Glomerular endothelial cell (primary cell): ENCODE data around the gene MACROD2. TPM values are rescaled to one million over a fixed set of nuclear protein-coding genes. Genes with fewer than 3 reads are reported as not detected.

Experiments used
- DNase-seq: peaks from one replicate; pipeline ENCODE4 v3.0.0-alpha.2; 2011; ENCODE audit warnings: low read depth, low spot score; ENCODE audit errors: extremely low read depth
- total RNA-seq: library from RNA; depleted of rRNA; stranded (reverse); fragments of >200 nt; gene quantifications from 2 replicates; pipeline ENCODE4 v1.2.3, GENCODE V29; 2015

Gene MACROD2
- total RNA-seq, 1 donor from 2014 or later: 0.76 TPM

DNA sequence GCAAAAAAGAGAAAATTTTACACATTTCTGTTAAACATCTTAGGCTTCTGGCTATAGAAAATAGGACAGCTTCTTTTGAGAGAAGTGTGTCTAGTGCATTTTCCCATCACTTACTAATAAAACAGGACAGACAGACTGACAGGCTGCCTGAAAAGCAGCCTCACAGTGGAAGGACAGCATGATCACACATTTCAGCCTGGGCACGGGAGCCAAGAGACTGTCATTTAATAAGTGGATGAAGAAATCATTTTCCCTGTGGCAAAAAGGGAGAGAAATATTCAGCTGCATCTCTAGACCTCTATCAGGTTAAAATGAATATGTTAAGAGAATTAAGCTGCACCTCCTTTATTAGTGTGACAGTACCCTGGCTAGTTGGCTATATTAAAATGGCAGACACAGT, 1617.5 kb downstream of the MACROD2 start:
- no peak for DNase-seq

DNA sequence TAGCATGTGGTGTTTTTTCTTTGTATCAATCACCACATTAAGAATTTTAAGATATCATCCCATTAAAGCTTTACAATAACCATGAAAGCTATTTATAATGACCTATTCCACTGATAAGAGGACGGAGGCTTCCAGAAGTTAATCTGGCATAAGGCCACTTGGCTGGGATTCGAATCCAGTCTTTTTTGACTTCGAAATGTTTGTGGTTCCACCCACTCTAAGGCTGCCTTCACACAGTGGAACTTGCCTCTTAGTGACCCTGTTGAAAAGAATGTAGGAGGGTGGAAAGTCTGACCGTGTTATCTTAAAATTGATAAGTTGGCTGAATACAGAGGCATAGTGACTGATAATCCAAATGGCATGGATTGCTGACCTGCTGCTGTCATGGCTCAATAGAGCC, 1618.2 kb downstream of the MACROD2 start:
- DNase-seq: no peak

DNA sequence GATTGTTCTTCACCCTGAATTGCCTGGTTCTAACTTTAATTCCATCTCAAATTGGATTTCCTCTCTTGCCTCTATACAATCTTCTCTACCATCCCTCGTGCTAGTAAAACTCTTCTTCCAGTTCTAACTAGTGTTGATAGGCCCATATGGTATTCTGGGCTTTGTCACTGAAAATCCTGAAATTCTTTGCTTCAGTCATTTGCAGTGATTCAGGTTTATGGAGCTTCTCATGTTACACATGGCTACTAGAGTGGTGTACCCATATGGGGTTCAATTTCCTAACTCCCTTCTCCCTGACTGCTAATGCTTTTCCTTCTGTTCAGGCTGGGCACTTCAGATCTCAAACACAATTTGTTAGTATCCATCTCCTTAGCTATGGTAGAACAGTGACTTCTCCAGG, 1621.3 kb downstream of the MACROD2 start:
- DNase-seq: no peak

DNA sequence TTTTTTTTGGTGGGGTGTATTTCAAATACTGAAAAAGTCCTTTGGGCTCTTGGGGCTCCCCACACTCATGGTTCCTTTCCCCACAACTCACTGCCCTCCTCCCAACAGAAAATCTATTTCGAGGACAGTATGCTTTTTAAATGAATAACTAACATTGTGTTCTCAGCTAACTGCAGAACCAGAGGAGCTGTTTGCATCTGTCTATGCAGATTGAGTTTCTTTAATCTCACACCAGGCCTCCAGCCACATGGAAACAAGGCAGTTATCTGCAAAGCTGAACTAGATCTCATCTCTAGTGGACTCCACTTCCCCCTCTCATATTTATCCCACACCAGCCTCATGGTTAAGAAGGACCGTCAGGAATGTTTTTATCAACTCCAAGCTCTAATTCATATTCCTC, 1622.8 kb downstream of the MACROD2 start:
- DNase-seq: no peak

DNA sequence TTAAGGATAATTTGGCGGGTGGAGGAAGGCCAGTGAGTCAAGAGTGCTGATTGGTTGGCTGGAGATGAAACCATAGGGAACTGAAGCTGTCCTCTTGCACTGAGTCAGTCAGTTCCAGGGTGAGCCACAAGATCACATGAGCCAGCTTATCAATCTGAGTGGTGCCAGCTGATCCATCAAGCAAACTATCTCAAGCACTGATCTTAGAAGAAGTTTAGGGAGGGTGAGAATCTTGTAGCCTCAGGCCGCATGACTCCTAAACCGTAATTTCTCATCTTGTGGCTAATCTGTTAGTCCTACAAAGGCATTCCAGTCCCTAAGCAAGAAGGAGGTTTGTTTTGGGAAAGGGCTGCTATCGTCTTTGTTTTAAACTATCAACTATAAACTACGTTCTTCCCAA, 1623.6 kb downstream of the MACROD2 start:
- no peak for DNase-seq

DNA sequence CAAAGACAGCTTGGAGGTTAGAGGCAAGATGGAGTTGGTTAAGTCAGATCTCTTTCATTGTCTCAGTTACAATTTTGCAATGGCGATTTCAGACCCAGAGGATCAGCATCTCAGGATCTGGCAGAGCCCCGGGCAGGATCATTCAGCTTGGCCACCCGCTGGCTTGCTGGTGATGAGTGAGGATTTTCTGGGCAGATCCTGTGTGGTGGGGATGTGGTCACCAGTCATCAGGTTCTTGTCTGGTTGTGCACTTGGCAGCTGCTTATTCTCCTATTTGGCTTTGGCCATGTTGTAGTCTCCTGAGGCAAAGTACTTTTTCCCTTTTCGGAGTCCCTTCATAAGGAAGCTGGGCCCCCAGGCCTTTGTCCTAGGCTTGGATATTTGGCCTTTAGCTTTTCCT, 1624.0 kb downstream of the MACROD2 start:
- DNase-seq: no peak

DNA sequence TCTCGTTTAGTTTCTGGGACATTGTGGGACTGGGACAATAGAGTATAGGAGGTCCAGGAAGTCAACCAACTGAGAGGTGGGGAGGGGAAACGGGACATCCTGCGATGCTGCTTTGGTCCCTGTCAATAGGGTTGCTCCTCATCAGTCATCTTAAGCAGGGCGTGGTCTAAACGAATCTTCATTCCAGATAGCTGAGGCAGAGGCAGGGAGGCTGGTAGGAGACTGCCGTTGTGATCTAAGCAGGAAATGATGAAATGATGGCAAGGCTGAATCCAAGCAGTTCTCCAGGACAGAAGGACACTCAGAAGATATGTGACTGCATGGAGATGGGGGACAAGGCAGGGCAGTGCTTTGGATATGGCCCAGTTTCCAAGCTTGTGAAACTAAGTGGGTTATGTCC, 1624.5 kb downstream of the MACROD2 start:
- DNase-seq: no peak

DNA sequence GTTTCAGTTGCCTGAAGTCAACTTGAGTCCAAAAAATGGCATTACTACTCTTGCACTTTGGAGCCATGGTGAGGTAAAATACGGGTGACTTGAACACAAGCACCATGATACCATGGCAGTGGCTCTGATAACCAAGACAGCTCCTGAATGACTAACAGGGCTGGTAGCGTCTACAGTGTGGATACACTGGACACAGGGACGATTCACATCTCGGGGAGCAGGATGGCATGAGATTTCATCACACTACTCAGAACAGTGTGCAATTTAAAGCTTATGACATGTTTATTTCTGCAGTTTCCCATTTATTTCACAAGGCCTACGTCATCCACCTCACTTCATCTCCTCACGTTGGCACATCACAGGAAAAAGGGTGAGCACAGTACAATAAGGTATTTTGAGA, 1627.1 kb downstream of the MACROD2 start:
- DNase-seq: no peak

DNA sequence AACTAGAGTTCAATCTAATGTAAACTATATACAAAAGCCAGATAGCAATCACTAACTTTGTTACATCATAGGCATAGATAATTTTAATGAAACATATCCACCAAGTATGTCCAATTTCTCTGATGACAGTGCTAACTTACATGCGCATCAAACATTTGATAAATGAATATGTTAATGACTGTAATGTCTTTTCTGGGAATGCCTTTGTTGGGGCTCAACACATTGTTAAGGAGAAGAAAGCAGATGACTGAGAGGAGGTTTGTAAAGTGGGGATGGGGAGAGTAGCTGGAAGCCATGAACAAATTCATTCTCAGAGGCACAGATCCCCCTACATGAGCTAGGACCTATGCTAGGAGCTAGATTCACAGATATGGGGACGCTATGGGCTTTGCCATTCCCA, 1627.9 kb downstream of the MACROD2 start:
- no peak for DNase-seq

DNA sequence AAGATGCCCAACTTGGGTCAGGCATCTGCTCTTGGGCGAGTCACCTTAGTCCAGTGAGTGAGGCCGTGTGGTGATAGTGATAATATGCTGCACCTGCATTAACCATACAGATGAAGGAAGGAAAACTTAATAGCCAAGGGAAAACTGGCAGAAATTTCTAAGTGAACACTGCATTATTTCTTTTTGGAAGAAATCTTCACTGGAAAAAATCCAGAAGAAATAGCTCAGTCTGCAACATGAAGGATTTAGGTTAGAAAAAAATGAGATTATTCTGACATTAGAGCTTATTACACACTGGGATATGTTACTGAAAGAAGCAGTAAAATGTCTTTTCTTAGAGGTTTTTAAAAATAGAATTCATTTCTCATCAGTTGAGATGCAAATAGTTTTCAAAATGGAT, 1630.7 kb downstream of the MACROD2 start:
- no peak for DNase-seq

DNA sequence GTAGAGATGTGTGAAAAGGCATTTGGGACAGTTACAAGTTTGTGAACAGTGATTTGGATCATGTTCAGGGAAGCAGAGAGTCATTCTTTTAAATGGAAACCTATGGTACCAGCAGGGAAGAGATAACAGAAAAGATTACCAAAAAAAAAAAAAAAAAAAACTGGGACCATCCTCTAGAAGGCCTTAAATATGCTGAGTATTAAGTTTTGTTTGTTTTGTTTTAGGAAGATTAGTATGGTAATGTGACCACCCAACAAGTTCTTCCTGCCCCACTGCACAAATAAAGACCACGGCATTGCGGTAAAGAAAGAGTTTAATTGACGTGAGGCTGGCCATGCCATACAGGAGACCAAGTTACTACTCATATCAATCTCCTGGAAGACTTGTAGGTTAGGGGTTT, 1631.8 kb downstream of the MACROD2 start:
- DNase-seq: no peak

DNA sequence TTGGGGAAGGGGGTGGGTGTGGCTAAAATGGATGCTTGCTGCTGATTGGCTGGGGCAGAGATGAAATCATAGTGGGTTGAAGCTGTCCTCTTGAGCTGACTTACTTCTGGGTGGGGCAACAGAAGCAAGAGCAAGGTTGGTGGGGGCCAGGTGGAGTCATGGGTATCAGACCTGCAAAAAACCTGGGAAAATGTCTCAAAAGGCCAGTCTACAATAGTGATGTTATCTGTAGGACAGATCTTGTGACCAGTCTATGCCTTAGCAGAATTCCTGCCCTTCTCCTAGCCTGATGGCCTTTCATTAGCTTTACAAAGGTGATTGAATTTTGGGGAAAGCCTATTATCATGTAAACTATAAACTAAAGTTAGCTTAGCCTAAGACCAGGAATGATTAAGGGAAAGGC, 1632.2 kb downstream of the MACROD2 start:
- DNase-seq: no peak

DNA sequence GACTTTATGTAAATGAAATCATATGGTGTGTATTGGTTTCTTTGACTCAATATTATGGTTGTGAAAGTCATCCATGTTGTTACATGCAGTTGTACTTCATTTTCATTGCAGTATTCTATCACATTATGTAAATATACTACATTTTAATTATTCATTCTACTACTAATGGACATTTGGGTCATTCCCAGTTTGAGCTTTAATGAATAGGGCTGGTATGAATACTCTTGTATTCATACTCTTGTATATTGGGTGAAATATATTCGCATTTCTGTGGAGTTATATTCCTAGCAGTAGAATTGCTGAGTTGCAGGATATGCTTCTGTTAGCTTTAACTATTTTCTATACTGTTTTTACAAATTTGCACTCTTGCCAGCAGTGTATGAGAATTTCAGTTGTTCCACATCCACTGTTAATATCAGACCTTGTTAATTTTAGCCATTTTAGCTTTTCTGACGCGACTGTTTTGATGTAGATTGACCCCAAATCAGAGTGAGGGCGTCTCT, 1633.6 kb downstream of the MACROD2 start:
- no peak for DNase-seq

DNA sequence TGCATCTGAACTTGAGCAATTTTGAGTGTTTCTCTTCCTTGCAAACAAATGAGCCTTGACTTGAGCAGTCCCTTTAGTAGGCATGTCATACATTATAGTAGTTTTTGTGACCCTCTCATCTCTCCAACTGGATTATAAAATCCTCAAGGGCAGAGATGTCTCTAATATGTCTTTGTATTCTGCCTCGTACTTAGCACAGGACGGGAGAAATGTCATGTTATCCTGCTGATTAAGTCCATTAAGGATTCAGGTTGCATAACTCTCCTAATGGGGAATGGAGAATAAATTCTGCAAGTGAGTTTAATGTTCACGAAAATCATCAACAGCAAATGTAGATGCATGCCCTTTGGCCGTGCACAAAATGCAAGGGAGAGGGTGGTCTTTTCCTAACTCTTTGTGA, 1635.0 kb downstream of the MACROD2 start:
- no peak for DNase-seq

DNA sequence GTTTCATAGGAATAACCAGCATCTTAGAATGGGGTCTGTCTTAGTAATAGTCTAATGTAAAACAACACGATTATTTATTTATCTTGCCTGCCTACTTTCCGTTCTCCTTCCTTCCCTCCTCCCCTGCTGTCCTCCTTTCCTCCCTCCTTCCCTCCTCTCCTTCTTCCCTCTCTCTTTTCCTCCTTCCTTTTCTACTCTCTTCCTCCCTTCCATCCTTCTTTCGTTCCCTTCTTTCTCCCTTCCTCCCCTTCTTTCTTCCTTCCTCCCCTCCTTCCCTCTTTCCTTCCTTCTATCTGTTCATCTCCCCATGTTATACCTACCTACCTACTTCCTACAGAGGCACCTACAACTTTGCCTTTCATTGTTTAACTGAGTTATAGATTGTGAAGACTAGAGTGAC, 1637.4 kb downstream of the MACROD2 start:
- DNase-seq: no peak

DNA sequence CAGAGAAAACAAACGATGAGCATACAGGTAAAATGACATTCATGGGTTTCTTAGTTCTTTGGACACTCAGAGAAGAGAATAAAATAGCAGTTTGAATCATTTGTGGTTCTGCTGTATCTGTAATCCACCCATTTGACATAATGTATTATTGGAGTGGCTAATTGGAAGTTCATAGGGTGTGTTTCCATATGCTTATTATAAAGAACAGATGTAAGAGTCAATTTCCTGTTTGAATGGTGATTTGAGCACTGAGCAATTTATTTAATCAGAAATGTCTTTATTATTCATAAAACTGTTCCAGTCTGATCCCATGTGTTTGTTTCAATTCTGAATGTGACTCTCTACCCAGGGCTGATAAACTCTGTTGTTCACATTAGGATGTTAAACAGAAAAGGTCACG, 1638.8 kb downstream of the MACROD2 start:
- DNase-seq: no peak

DNA sequence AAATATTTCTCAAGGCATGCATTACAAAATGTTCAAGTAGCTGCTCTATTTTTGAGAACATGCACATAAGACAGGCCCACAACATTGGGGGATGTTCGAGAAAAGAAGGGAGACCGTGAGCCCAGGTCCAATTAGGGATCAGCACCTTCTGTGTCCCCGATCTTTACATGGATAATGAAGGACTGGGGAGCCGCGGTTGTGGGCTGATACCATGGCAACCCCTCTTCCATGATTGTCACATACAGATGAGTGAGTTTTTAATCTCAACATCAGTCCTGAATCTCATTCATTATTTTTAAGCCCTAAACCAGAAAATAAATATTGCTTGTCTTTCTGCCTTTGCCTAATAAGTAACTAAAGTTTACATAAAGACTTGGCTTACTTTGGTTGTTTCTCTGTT, 1642.2 kb downstream of the MACROD2 start:
- no peak for DNase-seq

DNA sequence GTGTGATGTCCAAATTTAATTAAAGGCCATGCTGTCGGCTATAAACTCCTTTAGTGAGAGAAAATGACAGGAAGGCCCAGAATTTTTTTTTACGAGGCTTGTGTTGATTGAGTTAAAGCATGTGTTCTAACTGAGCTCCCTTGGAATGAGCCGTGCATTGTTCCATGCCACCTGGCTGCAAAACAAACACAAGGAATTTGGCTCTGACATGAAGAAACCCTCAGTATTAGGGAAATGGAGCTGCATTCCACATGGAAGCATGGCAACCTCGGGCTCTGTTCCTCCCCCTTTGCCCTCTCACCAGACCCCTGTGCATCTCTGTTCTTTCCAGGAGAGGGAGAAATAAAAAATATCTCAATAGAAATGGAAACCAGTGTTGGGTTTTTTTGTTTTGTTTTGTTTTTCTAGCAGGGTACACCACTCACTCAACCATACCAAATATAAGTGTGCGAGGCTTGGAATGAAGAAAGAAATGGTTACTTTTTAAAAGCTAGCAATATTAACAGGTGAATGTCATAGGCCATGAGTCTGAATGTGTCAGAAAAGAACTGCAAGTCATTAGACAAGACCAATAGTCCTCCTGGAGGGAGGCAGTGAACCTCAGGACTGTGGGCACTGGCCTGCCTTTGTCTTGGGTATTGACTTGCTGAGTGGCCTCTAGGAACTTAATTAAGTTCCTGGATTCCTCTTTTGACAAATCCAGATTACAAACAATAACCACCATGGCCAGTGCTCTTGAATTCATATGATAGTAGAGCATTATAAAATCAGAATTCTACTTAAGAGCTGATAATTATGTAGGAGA, 1642.8 kb downstream of the MACROD2 start:
- DNase-seq: no peak

DNA sequence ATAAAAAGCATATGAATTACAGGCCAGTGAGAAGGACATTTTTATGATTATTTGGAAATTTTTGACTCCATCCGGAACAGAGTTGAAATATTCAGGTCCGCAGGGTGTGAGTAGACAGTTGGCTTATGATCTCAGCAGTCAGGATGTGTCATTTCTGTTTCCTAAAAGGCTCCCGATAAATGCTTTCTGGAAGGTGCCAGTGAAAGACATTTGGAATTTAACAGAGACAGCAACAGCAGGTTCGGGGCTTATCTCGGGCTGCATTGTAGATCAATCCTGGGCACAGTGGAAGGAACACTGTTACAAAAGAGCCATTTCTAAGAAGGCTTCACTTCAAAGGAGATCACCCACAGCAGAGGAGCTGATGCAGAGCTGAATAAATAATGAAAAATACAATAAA, 1643.5 kb downstream of the MACROD2 start:
- DNase-seq: no peak

DNA sequence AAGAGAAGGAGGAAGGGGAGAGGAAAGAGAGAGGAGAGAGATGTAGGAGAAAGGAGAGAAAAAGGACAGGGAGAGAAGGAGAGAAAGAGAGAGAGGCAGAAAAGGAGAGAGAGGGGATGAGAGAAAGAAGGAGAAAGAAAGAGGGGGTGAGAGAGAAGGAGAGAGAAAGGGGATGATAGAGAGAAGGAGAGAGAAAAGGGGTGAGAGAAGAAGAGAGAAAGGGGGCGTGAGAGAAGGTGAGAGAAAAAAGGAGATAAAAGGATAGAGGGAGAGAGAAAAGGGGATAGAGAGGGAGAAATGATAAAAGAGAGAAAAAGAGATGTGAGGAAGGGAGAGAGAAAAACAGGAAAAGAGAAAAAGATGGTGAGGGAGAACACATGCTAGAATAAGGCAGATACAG, 1644.5 kb downstream of the MACROD2 start:
- no peak for DNase-seq

DNA sequence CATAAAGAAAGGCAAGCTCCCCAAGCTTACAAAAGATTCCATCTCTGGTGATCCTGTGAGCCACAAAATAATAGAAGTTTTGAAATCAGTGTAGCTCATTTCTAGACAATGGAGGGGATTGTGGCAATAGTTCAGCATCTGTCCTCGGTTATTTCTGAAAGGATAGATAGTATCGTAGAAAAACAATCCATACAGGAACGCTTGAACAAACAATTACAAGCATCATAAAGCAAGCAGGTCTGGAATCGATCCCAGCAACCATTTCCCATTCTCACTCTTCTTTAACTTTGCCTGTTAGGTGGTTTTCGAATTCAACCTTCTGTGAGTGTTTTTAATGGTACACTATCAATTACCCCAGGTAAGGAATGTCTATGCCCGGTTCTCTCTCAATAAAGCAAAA, 1646.8 kb downstream of the MACROD2 start:
- no peak for DNase-seq

DNA sequence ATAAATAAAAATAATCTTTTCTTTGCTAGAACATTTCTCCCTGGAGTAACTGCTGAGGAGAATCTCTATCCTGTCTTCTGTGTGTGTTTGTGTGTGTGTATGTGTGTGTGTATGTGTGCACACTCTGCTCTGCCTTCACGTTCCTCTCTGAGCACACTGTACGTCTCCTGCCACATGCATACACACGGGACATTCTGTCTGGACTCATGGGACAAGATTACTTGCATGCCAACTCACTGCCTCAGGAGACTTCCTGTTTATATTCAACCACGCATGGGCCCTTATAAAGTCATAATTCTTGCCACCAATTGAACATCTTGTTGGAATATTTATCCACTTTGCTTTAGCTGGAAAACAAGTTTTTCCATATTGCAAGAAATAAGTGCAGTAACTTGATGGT, 1647.4 kb downstream of the MACROD2 start:
- DNase-seq: no peak

DNA sequence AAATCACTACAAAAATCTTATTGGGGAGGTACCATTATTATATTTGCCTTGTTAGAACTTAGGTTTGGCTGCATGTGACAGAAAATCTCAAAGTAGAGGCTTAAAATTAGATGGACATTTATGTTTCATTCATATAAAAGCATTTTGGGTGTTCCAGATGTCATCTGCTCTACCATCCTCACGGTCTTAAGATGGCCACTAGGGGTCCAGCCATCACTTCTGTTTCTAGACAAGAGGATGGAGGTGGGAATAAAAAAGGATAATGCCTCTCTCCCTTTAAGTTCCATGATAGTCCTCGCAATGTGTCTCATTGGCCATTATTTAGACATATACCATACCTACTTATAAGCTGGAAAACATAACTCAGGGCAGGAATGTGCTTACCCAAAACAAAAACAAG, 1648.4 kb downstream of the MACROD2 start:
- no peak for DNase-seq
